Femur (tissue), 1 donor: ENCODE results near the gene NKD2.
"Not testable (repeated sequence)": the region's sequence is repeated elsewhere in the genome, so short reads cannot be mapped to it uniquely, and the experiment has no call there.

Source experiments
- DNase-seq: peaks from one replicate; pipeline ENCODE4 v3.0.0-alpha.2; 2017

Gene NKD2

GRCh38 chr5:1075931-1076330 lies 67.3 kb downstream of the NKD2 start:
- DNase-seq = no peak

GRCh38 chr5:1076406-1076805 lies 67.8 kb downstream of the NKD2 start:
- DNase-seq = no peak

- no peak for DNase-seq
Measured at GRCh38 chr5:1077026-1077425, 68.4 kb downstream of the NKD2 start.

- no peak for DNase-seq
Measured at GRCh38 chr5:1077491-1078020, 69.0 kb downstream of the NKD2 start.

GRCh38 chr5:1078206-1078605 lies 69.6 kb downstream of the NKD2 start:
- DNase-seq = no peak

GRCh38 chr5:1078851-1079250 lies 70.2 kb downstream of the NKD2 start:
- no peak for DNase-seq

- DNase-seq = no peak
Measured at GRCh38 chr5:1079486-1079885, 70.9 kb downstream of the NKD2 start.

- no peak for DNase-seq
Measured at GRCh38 chr5:1079961-1080360, 71.4 kb downstream of the NKD2 start.

- no peak for DNase-seq
Measured at GRCh38 chr5:1080432-1080831, 71.8 kb downstream of the NKD2 start.

- no peak for DNase-seq
Measured at GRCh38 chr5:1081519-1081918, 72.9 kb downstream of the NKD2 start.

- DNase-seq = not testable (repeated sequence)
Measured at GRCh38 chr5:1083026-1083425, 74.4 kb downstream of the NKD2 start.

- no peak for DNase-seq
Measured at GRCh38 chr5:1083823-1084605, 75.4 kb downstream of the NKD2 start.

GRCh38 chr5:1085391-1085790 lies 76.8 kb downstream of the NKD2 start:
- DNase-seq = no peak

- DNase-seq = no peak
Measured at GRCh38 chr5:1086137-1086536, 77.5 kb downstream of the NKD2 start.

- no peak for DNase-seq
Measured at GRCh38 chr5:1086871-1087270, 78.3 kb downstream of the NKD2 start.

GRCh38 chr5:1087428-1087827 lies 78.8 kb downstream of the NKD2 start:
- no peak for DNase-seq

GRCh38 chr5:1088031-1088430 lies 79.4 kb downstream of the NKD2 start:
- no peak for DNase-seq
